NCI-H2107 treated with DMSO at 0.1 percent for 48 hours (cell line): ENCODE data around the gene GPC6.

Source experiments
- DNase-seq: peaks from one replicate; lab custom pipeline; 2025; ENCODE audit not compliant: unreplicated experiment; lab: John Stamatoyannopoulos, UW

GPC6 gene

DNA sequence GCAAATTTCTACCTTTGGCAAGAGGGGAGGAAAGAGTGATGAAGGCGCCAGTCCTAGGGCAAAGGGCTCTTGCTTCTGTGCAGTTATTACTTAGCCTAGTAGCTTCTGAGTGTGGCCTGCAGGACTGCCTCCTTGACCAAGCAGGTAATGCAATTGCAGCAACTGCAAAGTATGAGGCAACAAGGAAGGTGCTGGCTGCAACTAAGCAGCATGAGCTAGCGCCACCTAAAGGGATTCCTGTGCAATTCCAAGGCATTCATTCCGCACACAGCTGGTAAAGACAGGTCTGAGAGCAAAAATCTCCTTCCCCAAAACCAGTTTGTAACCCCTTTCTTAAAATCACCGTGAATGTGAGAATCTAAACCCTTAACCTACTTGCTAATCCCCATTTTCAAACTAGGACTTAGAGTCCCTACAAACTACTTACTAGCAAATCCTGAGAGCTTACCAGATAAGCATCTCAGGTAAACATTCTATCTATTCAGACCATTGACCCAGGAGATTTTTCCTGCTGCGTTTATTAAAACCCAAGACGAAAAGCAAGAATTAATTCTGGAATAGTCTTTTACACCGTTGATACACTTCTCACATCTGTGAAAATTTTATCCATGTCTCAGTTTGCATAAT is 1190.0 kb downstream of the GPC6 start:
- DNase-seq: peak; percentile 33

DNA sequence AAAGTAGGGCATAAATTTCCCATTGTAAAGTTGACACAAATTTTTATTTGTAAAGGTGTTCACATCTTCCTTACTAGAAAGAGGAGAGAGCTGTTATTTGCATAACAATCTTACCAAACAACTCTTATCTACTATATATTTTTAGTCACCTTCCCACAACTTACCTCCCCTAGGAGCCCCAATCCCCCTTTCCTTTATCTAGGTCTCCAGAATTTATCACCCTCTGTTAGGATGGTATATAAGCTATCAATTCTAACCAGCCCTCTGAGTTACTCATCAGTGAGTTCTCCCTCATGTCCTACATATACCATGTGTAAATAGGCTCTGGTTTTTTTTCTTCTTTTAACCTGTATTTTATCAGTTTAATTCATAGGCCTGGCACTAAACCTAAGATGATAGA is 1190.7 kb downstream of the GPC6 start:
- DNase-seq: no peak

DNA sequence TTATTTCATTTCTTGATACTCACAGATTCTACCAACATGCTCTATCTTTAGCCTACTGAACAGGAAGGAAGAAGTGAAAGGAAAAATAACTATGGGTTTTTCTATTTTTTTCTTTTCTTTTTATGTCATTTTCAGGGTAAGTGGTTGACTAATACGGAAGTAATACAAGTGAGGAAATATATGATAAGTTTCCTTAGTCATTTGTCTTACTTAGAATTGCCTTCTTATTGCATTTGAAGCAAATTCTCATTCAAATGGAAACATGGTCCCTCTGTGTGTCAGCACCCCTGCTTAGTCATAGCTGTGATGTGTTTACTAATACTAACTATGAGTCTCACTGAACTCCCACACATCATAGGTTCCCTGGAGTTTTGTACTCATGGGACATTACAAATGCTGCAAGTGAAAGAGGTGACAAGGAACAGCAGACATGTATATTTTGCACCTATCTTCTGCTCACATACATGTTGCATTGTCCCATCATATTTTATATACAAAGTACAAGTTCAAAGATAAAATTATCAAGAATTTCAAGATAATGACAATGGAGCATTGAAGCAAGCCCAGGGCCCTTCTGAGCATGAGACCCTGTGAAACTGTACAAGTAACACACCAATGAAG is 1192.8 kb downstream of the GPC6 start:
- DNase-seq: no peak

DNA sequence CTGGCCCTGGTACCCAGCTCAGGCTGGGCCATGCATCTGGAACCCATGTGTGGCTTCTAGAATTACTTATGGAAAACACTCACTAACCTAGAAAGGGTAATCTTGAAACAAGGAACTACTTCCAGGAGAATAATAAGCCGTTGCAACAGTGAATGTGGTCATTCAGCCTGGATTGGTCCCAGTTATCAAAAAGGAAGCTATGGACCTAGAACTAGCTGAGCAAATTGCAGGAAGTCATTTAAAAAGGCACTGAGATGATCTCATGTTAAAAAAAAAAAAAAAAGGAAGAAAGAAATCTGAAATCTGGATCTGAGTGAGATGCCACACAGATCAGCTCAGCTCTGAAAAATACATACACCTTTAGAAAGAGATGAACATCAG is 1193.3 kb downstream of the GPC6 start:
- DNase-seq: no peak

DNA sequence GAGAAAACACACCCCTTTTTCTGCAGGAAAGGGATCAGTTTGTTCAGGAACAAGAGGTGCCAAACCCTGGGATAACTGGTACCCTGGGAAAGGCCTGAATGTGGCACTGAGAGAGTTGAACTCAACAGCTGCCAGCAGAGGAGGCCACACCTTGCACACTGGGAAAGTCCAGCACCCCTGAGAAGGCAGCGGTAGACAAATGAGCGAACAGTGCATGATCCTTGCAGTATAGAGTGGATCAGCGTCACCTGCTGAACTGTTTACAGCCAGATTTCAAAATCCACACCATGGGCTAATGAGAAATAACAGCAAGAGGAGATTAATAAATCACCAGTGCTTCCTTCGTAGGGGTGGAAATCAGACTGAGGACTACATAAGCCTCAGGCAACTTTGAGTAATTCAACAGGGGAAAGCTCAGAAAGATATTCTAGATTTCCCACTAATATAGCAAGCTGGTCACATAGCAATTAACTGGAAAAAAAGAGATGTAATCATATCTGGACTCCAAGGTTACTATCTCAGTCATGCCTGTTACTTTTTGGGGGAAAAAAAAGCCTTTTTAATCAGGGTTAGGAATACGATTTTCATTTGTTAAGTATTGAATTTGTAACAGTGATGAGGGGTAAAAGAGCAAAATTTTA is 1200.8 kb downstream of the GPC6 start:
- peak; percentile 28 for DNase-seq

DNA sequence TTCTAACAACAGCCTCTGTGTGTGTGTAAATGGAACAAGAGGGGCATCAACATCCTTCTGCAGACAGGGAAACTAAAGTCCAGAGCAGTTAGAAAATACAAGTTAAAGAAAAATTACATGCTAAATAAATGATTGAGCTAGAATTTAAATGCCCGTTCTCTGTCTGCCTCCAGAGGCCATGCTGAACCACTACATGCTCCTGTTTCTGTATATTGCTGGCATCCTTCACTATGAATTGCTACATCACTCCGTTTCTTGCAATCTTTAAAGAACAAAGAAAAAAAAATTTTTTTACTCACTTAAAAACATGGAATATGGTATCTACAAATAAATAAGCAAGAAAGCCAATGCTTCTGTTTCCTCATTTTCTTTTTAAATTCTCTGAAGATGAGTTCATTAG is 1205.0 kb downstream of the GPC6 start:
- DNase-seq: no peak

DNA sequence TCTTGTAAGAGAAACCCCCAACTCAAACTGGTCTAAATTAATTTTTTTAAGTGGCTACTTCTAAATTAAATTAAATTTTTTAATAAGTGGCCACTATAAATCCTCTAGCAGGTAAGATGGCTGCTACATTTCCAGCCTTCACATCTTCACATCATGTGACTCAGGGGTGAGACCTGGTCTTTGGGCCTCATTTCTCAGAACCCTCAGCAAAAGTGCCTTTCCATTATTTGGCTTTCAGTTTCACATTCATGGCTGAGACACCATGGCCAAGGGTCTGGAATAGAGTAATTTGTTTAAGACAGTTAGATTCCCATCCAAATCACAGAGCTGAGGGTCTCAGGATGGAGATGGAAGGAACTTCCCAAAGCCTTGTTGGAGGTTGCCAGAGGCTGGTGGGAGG is 1205.4 kb downstream of the GPC6 start:
- no peak for DNase-seq

DNA sequence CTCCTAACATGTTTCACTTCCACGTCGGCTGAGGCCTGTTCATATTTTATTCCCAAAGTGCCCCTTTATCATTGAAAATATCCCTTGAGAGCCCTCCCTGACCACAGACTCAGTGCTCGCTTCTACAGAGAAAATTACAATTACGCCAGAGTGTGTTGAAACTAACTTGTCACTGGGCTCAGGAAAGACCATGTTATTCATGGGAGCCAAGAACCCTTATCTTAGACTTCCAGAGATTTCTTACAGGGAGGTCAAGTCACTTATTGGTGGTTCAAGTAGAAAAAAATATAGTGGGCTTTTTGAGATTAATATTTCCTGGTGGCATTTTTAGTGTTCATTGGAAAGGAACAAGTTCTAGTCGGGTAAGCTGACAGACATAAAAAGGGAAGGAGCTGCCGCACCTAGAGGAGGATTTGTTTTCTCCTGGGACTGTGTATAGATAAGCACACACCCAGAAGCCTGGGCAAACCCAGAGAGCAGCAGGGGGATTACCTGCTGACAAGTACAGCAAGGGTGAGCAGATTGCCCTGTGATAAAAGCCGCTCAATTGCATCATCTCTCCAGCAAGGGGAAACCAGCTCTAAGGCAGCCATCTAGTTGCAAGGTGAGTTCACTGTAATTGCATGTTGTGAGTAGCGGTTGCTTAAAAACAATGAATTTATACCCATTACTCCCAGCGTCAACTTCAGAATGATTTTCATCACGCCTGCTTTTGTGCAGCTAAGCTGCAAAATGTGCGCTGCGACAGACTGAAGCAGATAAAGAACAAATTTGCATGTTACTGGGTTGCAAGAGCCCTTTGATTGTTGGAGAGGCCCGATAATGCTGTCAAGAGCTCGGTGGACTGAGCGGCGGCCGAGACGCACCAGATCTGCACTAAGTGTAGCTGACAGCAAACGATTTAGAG is 1206.7 kb downstream of the GPC6 start:
- peak; percentile 62 for DNase-seq

DNA sequence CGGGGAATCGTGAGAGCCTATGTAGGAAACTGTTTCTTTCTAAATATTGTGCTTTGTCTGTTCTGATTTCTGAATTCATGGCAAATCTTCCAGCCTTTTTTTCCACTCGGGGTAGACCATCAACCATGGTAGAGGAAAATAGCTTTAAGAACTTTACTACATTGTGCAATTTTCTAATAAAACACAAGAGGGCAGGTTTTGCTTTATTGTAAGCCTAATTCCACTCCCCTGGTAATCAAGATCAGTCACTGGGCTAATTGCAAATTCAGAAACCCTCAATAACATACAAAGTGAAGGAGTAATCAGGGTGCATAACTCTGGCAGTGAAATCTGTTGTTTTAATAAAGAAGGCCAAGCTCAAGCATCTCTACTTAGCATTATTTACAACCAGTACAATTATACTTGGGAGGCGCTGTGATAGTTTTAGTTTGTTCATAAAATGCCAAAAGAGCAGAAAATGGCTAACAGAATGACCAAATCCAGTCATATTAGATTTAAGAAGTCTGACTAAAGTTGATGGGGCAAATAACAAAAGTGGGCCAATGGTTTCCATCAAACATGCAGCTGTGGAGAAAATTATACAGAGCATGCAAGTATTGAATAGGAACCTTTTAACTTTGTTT is 1209.1 kb downstream of the GPC6 start:
- peak; percentile 36 for DNase-seq

DNA sequence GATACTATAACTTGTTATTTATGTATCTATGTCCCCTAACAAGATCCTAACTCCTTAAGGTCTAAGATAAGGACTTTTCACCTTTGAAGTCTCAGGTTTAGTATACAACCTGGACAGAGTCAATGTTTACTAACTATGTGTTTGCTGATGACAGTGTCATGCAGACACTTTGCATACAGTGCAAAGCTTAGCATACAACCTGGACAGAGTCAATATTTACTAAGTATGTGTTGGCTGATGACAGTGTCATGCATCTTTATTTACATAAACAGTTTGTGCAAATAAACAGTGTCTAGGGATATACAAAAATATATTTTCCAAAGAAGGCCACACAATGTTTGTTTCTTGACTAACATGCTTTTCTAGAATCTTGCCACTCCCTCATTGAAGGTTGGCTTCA is 1218.2 kb downstream of the GPC6 start:
- no peak for DNase-seq

DNA sequence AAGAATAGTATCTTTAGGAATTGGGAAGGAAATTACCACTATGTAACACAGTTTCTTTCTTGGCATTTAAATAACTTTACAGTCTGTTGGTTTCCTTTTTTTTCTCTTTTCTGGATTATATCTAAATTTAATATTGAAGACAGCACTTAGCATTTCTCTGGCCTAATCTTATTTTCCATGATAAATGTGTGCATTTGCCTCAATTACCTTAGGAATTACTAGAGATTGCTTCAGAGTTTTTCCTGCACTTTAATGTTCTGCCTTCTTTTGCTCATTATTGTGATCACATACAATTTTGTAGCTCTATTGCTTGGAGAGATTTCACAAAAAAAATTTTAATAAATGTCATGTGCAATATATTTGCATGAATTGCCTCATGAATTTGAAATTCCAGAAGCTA is 1227.7 kb downstream of the GPC6 start:
- DNase-seq: no peak

DNA sequence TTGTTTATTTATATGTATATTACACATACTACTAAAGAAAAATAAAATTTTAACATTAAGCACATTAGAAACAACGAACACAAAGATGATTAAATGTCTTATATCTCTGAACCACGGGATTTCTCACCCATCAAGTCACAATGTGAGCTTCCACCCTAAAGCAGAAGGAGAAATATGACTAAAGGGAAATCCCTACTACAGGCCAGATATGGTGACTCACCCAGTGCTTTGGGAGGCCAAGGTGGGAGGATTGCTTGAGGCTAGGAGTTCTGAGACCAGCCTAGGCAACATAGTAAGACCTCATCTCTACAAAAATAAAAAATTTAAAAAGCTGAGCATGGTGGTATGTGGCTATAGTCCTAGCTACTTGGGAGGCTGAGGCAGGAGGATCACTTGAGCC is 1228.3 kb downstream of the GPC6 start:
- no peak for DNase-seq

DNA sequence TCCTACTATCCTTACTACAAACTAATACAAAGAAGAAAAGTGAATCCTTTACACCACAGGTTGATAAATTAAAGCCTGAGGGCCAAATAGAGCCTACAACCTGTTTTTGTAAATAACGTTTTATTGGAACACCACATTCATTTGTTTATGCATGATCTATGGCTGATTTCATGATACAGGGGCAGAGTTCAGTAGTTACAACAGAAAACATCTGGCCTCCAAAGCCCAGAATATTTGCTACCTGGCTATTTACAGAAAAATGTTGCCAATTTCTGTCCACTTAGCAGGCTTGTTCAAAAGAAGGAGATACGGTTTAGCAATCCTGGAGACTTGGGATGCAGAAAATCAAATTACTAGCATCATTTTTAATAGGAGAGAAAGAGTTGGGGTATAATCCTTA is 1228.8 kb downstream of the GPC6 start:
- no peak for DNase-seq
